PFSK-1 (cell line): ENCODE results near the gene IMPG1.

Experiments used
- POLR2AphosphoS5 ChIP-seq: IDR thresholded peaks from 2 replicates; pipeline ENCODE4 v1.6.1; 2012; ENCODE audit warnings: low read depth, mild to moderate bottlenecking, control low read depth, low read length, moderate library complexity
- SIN3A ChIP-seq: IDR thresholded peaks from 2 replicates; pipeline ENCODE4 v1.6.1; 2012; ENCODE audit warnings: mild to moderate bottlenecking, low read length, moderate library complexity, borderline replicate concordance; ENCODE audit not compliant: insufficient read depth
- TAF1 ChIP-seq: IDR thresholded peaks from 2 replicates; pipeline ENCODE4 v1.6.1; 2012; ENCODE audit warnings: low read length, control low read depth, borderline replicate concordance; ENCODE audit not compliant: insufficient read depth

DNA sequence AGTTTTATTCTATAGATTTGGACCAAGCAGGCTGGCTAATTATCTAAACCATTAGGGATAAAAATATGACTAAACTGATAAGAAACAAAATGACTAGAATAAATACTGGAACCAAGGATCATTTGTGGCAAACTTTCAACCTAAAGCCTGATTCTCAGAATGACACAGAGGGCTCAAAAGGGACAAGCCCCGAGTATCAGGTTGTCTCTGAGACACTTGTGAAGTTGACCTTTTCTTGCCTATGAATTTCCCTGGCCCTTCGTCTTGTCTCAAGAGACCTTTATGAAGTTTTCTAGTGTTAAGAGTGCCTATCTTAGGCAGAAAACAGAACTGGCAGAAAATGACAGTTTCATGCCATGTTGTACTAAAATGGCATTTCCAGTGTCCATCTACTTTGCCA is 68.3 kb downstream of the IMPG1 start:
- TF ChIP-seq POLR2AphosphoS5 (no peak), TAF1 (no peak), SIN3A (no peak)
